ENCODE results near the gene GJA3.

Gene GJA3

DNA sequence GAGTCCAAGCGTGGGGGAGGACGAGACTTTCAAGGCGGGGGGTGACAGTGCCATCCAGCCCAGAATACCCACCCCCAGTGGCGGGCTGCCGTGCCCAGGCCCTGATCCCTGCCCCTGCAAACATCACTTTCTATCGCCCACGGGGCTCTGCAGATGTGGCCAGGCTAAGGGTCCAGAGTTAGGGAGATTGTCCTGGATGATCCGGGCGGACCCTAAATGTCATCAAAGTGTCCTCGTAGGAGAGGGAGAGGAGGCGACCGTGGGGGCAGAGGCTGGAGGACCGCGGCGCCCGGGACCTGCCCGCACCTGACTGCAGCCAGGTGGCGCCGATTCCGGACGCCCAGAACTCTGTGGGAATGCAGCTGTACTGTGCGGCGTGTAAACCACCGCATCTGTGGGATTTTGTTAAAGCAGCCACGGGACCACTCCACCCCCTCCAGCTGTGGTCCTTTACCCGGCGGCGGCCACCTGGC, 32.4 kb downstream of the GJA3 start:
- Histone ChIP-seq H3K4me1 (ENCODE audit: control insufficient read depth, insufficient read depth, low read length) (peaks cover 4% of the 10 kb centered on the region), H3K36me3 (ENCODE audit: control insufficient read depth, insufficient read depth, low read length) (no peaks in the 10 kb centered on the region), H3K4me3 (ENCODE audit: low read length) (peak overlapping the region; percentile 43), H3K9ac (ENCODE audit: low read length) (peak overlapping the region; percentile 90), H3K9me3 (ENCODE audit: control insufficient read depth, low read length) (no peaks in the 10 kb centered on the region), H3K27me3 (ENCODE audit: control insufficient read depth, insufficient read depth, low read length) (peaks cover 18% of the 10 kb centered on the region)

DNA sequence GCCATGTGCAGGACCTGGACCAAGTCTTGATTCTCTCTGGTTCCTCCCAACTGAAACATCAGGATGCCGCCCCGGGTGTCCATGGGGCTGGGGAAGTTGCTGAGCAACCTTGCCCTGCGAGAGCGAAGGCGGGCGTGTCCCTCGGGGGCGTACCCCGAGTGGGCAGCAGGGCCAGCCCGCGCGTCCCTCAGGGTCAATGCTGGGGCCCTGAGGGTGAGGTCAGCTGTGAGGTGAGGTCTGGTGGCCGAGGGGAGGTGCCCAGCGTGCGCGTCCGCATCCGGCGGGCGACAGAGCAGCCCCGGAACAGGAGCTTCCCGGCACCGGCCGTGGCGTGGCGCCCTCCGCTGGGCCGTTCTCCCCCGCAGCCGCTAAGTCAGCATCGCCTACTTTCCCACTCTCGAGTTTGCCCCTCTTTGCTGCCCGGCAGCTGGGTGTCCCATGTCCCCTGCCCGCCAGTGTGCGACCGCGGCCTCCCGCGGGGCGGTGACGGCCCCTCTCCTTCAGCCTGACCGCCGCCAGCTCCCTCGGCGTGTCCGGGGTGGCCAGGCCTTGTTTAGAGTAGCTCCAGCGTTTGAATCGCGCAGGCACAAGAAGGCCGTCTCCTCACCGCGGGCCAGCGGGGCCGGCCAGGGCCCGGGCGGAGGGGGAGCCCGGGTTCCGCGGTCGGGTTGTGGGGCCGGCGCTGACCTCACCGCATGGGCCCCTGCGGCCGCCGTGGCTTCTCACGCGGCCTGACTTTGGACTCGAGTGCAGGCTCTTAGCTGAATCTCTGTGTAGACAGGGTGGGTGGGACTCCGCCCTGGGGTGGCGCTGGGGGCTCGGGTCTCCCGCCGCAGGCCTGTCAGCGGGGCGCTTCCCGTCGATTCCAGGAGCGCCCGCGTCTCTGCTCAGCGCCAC, 33.0 kb downstream of the GJA3 start:
- H3K27me3 ChIP-seq (ENCODE audit: control insufficient read depth, insufficient read depth, low read length), result peaks cover 13% of the 10 kb centered on the region
- H3K4me1 ChIP-seq (ENCODE audit: control insufficient read depth, insufficient read depth, low read length), result peaks cover 4% of the 10 kb centered on the region
- H3K36me3 ChIP-seq (ENCODE audit: control insufficient read depth, insufficient read depth, low read length), result no peaks in the 10 kb centered on the region
- H3K9me3 ChIP-seq (ENCODE audit: control insufficient read depth, low read length), result no peaks in the 10 kb centered on the region
- H3K4me3 ChIP-seq (ENCODE audit: low read length), result peak overlapping the region; percentile 43
- H3K9ac ChIP-seq (ENCODE audit: low read length), result peak overlapping the region; percentile 90

DNA sequence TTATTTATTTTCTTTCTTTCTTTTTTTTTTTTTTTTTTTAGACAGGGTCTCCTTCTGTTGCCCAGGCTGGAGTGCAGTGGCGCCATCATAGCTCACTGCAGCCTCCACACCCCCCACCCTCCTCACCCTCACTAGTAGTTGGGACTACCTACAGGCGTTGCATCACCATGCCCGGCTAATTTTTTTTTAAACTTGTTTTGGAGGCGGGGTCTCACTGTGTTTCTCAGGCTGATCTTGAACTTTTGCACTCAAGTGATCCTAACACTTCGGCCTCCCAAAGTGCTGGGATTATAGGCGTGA, 33.6 kb downstream of the GJA3 start:
- H3K27me3 ChIP-seq (ENCODE audit: control insufficient read depth, insufficient read depth, low read length), result peaks cover 12% of the 10 kb centered on the region
- H3K9ac ChIP-seq (ENCODE audit: low read length), result peak overlapping the region; percentile 90
- no peaks in the 10 kb centered on the region for H3K36me3 ChIP-seq (ENCODE audit: control insufficient read depth, insufficient read depth, low read length)
- H3K9me3 ChIP-seq (ENCODE audit: control insufficient read depth, low read length), result no peaks in the 10 kb centered on the region
- peak overlapping the region; percentile 43 for H3K4me3 ChIP-seq (ENCODE audit: low read length)
- peaks cover 4% of the 10 kb centered on the region for H3K4me1 ChIP-seq (ENCODE audit: control insufficient read depth, insufficient read depth, low read length)

DNA sequence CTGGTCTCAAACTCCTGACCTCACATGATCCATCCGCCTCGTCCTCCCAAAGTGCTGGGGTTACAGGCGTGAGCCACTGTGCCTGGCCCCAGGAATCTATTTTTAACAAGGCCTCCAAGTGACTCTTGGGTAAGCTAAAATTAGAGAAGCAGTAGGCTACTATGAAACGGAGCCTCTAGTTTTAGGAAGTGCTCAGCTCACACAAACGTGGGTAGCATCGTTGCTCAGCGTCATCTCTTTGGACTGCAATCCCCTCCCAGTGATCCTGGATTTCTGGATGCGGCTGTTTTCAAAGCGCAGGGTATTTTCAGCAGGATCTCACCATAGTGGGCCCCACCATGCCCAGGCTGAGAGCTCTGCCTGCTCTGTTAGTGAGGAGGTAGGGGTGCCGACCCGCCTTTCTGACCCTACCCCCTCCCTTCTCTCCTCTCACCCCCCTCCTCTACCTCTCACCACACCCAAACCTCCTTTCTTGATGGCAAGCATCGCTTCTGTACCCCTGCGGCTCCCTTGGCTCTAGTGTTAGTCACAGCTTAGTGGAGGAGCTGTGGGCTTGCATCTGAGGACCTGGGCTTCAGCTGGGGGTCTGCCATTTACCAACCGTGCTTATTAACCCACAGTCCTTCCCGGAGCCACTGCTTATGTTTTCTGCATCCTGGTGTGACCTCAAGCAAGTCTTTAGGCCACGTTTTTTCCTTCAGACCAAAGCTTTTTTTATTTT, 34.2 kb downstream of the GJA3 start:
- H3K4me3 ChIP-seq (ENCODE audit: low read length), result no peak overlapping the region

DNA sequence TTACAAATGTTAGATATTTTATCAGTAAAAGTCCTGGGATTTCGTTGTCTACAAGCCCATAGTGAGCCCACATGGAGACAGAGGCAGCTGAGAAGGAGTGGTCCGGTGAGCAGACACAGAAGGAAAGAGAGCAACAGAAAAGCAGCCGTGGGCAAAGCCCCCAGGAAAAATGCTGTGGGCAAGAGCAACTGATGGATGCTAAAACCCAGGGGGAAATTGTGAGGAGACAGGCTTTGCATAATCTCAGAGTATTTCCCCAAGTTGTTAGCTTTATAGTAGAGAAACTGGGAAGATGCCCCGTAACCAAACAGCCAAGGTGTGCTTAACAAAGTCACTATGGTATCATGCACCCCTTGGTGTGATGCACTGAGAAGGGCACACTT, 35.1 kb downstream of the GJA3 start:
- Histone ChIP-seq H3K36me3 (ENCODE audit: control insufficient read depth, insufficient read depth, low read length) (no peaks in the 10 kb centered on the region), H3K9ac (ENCODE audit: low read length) (no peak overlapping the region), H3K4me1 (ENCODE audit: control insufficient read depth, insufficient read depth, low read length) (peaks cover 10% of the 10 kb centered on the region), H3K27me3 (ENCODE audit: control insufficient read depth, insufficient read depth, low read length) (peaks cover 9% of the 10 kb centered on the region), H3K4me3 (ENCODE audit: low read length) (no peak overlapping the region), H3K9me3 (ENCODE audit: control insufficient read depth, low read length) (no peaks in the 10 kb centered on the region)

More for the DNA sequence above, 34.2 kb downstream of the GJA3 start:
- Histone ChIP-seq H3K9ac (ENCODE audit: low read length) (no peak overlapping the region), H3K9me3 (ENCODE audit: control insufficient read depth, low read length) (no peaks in the 10 kb centered on the region), H3K4me1 (ENCODE audit: control insufficient read depth, insufficient read depth, low read length) (peaks cover 6% of the 10 kb centered on the region), H3K36me3 (ENCODE audit: control insufficient read depth, insufficient read depth, low read length) (no peaks in the 10 kb centered on the region), H3K27me3 (ENCODE audit: control insufficient read depth, insufficient read depth, low read length) (peaks cover 9% of the 10 kb centered on the region)

DNA sequence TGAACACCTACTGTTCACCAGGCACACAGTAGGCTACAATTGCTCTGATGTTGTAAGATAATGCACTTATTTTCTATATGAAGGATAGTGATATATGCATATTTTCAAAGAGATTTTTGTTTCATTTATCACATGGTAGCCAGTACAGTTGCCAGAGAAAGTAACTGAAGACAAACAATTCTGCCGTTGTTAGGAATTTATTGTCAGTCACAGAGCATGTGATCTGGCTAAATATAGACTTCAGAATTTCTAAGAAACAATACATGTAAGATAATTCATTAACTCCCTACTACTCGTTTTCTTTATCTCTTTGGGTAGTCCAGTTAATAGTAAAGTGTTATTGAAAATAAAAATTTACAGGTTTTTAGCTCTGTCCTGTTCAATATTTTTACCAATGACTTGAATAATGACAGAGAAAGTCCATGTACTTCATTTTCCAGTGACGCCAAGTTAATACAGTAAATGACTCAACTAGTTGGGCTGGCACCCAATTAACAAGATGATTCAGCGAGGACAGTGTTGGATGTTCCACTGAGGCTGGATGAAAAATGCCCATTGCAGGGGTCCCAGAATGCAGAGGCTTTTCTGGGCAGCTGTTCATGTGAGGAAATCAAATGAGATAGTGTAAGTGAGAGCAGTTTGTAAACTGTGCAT, 35.6 kb downstream of the GJA3 start:
- Histone ChIP-seq H3K4me1 (ENCODE audit: control insufficient read depth, insufficient read depth, low read length) (peaks cover 12% of the 10 kb centered on the region), H3K4me3 (ENCODE audit: low read length) (no peak overlapping the region), H3K27me3 (ENCODE audit: control insufficient read depth, insufficient read depth, low read length) (peaks cover 6% of the 10 kb centered on the region), H3K9me3 (ENCODE audit: control insufficient read depth, low read length) (no peaks in the 10 kb centered on the region), H3K36me3 (ENCODE audit: control insufficient read depth, insufficient read depth, low read length) (no peaks in the 10 kb centered on the region), H3K9ac (ENCODE audit: low read length) (no peak overlapping the region)

DNA sequence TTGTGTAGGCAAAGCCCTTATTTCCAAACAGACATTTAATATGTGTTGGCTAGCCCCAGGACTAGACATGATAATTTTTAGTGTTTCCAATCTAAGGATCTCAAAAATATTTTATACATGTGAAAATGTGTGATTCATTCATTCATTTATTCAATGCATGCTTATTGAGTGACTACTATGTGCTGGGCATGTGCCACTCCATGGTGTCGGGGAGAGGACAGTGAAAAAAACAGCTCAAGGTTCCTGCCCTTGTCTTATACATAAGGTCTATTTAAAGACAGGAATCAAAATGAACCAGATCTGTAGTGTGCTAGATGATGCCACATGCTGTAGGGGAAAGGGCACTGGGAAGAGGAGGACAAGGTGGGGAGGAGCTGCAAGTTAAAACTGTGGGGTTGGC, 36.5 kb downstream of the GJA3 start:
- no peaks in the 10 kb centered on the region for H3K36me3 ChIP-seq (ENCODE audit: control insufficient read depth, insufficient read depth, low read length)
- peaks cover 22% of the 10 kb centered on the region for H3K4me1 ChIP-seq (ENCODE audit: control insufficient read depth, insufficient read depth, low read length)
- H3K27me3 ChIP-seq (ENCODE audit: control insufficient read depth, insufficient read depth, low read length), result peaks cover 3% of the 10 kb centered on the region
- no peak overlapping the region for H3K9ac ChIP-seq (ENCODE audit: low read length)
- H3K4me3 ChIP-seq (ENCODE audit: low read length), result no peak overlapping the region
- no peaks in the 10 kb centered on the region for H3K9me3 ChIP-seq (ENCODE audit: control insufficient read depth, low read length)

DNA sequence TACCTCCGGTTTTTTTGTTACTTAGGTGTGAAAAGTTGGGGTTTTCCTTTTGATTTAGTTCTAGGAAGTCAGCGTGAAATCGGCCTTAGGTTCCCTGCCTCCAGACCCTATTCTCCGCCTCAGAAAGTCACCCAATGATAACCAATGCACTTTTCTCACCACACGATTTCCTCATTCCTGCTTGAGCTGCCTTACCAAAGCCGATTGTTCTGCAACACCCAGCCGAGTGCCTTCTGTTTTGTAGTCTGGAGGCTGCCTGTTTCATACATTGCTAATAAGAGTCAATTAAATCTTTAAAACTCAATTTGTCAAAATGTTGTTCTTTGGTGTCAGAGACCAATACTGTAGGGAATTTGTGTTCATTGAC, 39.7 kb downstream of the GJA3 start:
- Histone ChIP-seq H3K36me3 (ENCODE audit: control insufficient read depth, insufficient read depth, low read length) (no peaks in the 10 kb centered on the region), H3K9ac (ENCODE audit: low read length) (peak overlapping the region; percentile 70), H3K4me1 (ENCODE audit: control insufficient read depth, insufficient read depth, low read length) (peaks cover 28% of the 10 kb centered on the region), H3K27me3 (ENCODE audit: control insufficient read depth, insufficient read depth, low read length) (no peaks in the 10 kb centered on the region), H3K4me3 (ENCODE audit: low read length) (peak overlapping the region; percentile 42), H3K9me3 (ENCODE audit: control insufficient read depth, low read length) (no peaks in the 10 kb centered on the region)

DNA sequence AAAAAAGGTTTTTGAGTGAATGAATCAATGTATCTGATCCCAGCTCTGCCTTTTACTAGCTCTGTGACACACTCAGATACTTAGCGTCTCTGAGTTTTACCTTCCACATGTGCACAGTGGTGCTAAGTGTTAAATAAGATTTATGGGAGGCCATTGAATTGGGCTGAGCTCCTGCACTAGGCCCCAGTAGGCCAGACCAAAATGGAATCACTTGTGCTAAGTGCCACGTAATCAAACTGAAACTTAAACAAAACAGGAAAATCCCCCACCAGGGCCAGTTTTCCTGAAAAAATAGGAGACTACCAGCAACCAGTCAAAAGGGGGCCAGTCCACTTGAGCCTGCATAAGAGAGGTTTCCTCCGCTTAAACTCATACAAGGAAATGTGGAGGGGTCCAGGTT, 40.9 kb downstream of the GJA3 start:
- H3K4me1 ChIP-seq (ENCODE audit: control insufficient read depth, insufficient read depth, low read length), result peaks cover 28% of the 10 kb centered on the region
- no peaks in the 10 kb centered on the region for H3K27me3 ChIP-seq (ENCODE audit: control insufficient read depth, insufficient read depth, low read length)
- no peaks in the 10 kb centered on the region for H3K36me3 ChIP-seq (ENCODE audit: control insufficient read depth, insufficient read depth, low read length)
- no peak overlapping the region for H3K4me3 ChIP-seq (ENCODE audit: low read length)
- no peak overlapping the region for H3K9ac ChIP-seq (ENCODE audit: low read length)
- no peaks in the 10 kb centered on the region for H3K9me3 ChIP-seq (ENCODE audit: control insufficient read depth, low read length)

DNA sequence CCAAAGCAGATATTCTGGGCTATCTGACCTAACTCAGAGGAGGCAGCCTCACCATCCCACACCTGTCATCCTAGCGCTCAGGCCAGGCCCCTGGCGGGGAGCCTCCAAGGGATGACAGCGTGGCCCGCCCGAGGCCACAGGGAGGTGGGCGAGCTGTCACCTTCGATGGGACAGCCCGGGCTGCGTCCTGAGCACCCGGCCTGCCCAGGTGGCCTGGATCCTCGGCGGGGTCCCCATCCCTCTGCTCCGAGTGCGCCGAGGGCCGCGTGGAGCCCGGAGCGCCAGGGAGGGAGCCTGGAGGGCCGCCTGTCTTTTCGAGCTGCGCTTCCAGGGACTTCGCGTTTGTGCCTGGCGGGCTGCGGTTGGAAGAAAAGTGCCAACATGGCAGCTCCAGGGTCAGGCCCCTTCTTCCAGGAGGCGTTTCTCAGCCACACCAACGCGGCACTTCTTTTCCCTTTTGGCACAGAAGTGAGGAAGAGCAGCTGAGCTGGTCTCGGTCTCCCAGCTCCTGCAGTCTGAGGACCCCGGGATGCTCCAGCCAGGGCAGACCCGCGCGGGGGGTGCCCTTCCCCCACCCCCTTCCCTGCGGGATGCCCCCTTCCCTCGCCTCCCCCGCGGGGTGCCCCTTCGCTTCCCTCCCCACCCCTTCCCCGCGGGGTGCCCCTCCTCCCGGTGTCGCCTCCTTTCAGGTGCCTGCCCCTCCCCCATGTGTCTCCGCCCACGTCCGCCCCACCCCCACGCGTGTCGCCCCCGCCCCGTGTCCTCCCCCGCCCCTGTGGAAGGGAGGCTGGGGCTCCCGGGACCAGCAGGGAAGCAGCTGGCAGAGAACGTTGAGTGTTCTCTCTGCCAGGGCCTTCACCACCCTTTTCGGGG, 42.3 kb downstream of the GJA3 start:
- Histone ChIP-seq H3K27me3 (ENCODE audit: control insufficient read depth, insufficient read depth, low read length) (no peaks in the 10 kb centered on the region), H3K4me3 (ENCODE audit: low read length) (peak overlapping the region; percentile 73), H3K4me1 (ENCODE audit: control insufficient read depth, insufficient read depth, low read length) (peaks cover 28% of the 10 kb centered on the region), H3K36me3 (ENCODE audit: control insufficient read depth, insufficient read depth, low read length) (no peaks in the 10 kb centered on the region), H3K9ac (ENCODE audit: low read length) (peak overlapping the region; percentile 86), H3K9me3 (ENCODE audit: control insufficient read depth, low read length) (no peaks in the 10 kb centered on the region)

DNA sequence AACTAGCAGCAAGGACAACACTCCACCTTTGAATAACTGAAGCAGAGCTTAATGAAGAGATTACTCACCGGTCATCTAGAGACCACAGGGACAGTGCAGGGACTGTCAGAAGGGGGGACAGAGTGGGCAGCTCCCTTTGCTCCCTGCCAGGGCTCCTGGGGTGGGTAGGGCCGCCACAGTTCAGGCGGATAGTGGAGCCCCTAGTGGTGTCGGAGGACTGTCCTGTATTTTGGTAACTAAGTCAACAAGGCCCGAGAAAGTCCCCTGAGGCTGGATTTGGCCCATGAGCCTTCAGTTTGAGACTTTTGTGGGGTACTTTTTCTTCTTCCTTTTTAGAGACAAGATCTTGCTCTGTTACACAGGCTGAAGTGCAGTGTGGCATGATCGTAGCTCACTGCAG, 44.6 kb downstream of the GJA3 start:
- H3K4me3 ChIP-seq (ENCODE audit: low read length), result no peak overlapping the region
- no peaks in the 10 kb centered on the region for H3K36me3 ChIP-seq (ENCODE audit: control insufficient read depth, insufficient read depth, low read length)
- H3K4me1 ChIP-seq (ENCODE audit: control insufficient read depth, insufficient read depth, low read length), result peaks cover 22% of the 10 kb centered on the region
- H3K9ac ChIP-seq (ENCODE audit: low read length), result no peak overlapping the region
- H3K27me3 ChIP-seq (ENCODE audit: control insufficient read depth, insufficient read depth, low read length), result no peaks in the 10 kb centered on the region
- H3K9me3 ChIP-seq (ENCODE audit: control insufficient read depth, low read length), result no peaks in the 10 kb centered on the region

Measured in mucosa of stomach (tissue), 1 donor.